IMR-90 (cell line): ENCODE measurements around the gene LIN7C.

ENCODE experiments used
- CEBPB ChIP-seq: IDR thresholded peaks from 2 replicates; pipeline ENCODE4 v1.6.1; 2012; ENCODE audit warnings: low read depth, low read length, improper control_type of control experiment
- CTCF ChIP-seq: conservative IDR thresholded peaks from 2 replicates; pipeline ENCODE4 v1.5.1; 2012; ENCODE audit warnings: mild to moderate bottlenecking, low read depth, low read length, improper control_type of control experiment
- POLR2A ChIP-seq: IDR thresholded peaks from 2 replicates; pipeline ENCODE4 v1.6.1; 2012; ENCODE audit warnings: mild to moderate bottlenecking, low read depth, low read length
- RFX5 ChIP-seq: IDR thresholded peaks from 2 replicates; pipeline ENCODE4 v1.8.0; 2012; ENCODE audit warnings: low read depth, mild to moderate bottlenecking, low read length, moderate library complexity
- SMC3 ChIP-seq: fragments of 150-350 bp; IDR thresholded peaks from 2 replicates; pipeline ENCODE4 v1.6.1; 2016; ENCODE audit warnings: low read depth, mild to moderate bottlenecking, antibody characterized with exemption, low read length, moderate library complexity

GRCh38 chr11:27518518-27518917 is 11.9 kb upstream of the LIN7C start:
- TF ChIP-seq CTCF, result no peak
- no peak for TF ChIP-seq RFX5
- TF ChIP-seq POLR2A, result no peak
- TF ChIP-seq CEBPB, result no peak
- no peak for TF ChIP-seq SMC3
